Measurements from ENCODE around the gene ADAMTS16. TPM values are rescaled to one million over a fixed set of nuclear protein-coding genes. Genes with fewer than 3 reads are reported as not detected.

The ADAMTS16 gene
- total RNA-seq, 1 experiment from 2014 or later, result 0.28 TPM

DNA sequence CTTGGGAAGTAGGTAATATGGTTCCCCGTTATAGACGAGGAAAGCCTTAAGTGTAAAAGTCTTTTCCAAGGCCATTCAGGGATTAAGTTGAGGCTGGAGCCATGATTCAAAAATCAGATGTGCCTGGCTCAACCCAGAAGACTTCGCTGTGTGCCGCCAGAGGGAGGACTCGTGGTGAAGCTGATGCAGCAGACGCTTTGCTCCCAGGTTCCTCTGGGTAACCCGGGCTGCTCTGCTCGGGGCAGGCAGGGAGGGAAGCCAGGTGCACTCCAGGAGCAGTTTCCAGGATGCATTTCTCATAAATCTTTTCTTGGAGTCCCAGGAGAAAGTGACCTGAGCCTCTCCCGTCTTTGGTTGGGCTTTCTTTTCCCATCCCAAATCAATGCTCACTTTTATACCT, 219.5 kb downstream of the ADAMTS16 start:
- H3K36me3 ChIP-seq (ENCODE audit: insufficient read depth, low read length, poor library complexity, severe bottlenecking), result no peaks in the 10 kb centered on the region
- no peaks in the 10 kb centered on the region for H3K27me3 ChIP-seq (replicated peaks; ENCODE audit: insufficient read depth, low read depth, low read length, poor library complexity)
- no TSS peak for BruUV-seq (replicated peaks)
- ChIA-PET POLR2A (ENCODE audit: low non-redundant PET) (no interaction called here), CTCF (no interaction called here)
- H3K9me3 ChIP-seq (ENCODE audit: low read depth, low read length, poor library complexity, severe bottlenecking), result no peaks in the 10 kb centered on the region
- H3K27ac ChIP-seq (ENCODE audit: low read depth, low read length, poor library complexity, severe bottlenecking), result no peak overlapping the region
- H3K4me1 ChIP-seq (ENCODE audit: insufficient read depth, low read length, poor library complexity, severe bottlenecking), result no peaks in the 10 kb centered on the region
- intact Hi-C loops (cut with micrococcal nuclease; ENCODE audit: unreplicated experiment), result no loop called here
- no peak for DNase-seq (ENCODE audit: low spot score)
- TF ChIP-seq, protein P1, sequence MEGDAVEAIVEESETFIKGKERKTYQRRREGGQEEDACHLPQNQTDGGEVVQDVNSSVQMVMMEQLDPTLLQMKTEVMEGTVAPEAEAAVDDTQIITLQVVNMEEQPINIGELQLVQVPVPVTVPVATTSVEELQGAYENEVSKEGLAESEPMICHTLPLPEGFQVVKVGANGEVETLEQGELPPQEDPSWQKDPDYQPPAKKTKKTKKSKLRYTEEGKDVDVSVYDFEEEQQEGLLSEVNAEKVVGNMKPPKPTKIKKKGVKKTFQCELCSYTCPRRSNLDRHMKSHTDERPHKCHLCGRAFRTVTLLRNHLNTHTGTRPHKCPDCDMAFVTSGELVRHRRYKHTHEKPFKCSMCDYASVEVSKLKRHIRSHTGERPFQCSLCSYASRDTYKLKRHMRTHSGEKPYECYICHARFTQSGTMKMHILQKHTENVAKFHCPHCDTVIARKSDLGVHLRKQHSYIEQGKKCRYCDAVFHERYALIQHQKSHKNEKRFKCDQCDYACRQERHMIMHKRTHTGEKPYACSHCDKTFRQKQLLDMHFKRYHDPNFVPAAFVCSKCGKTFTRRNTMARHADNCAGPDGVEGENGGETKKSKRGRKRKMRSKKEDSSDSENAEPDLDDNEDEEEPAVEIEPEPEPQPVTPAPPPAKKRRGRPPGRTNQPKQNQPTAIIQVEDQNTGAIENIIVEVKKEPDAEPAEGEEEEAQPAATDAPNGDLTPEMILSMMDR (conservative IDR thresholded peaks at IDR 0.05; ENCODE audit: low read depth, low read length), result no peak
- TF ChIP-seq EZH2 (IDR thresholded peaks at IDR 0.05; ENCODE audit: borderline replicate concordance, low read depth, low read length, poor library complexity, severe bottlenecking), result no peak
- no peak overlapping the region for H3K4me3 ChIP-seq (ENCODE audit: low read depth, low read length, poor library complexity, severe bottlenecking)

DNA sequence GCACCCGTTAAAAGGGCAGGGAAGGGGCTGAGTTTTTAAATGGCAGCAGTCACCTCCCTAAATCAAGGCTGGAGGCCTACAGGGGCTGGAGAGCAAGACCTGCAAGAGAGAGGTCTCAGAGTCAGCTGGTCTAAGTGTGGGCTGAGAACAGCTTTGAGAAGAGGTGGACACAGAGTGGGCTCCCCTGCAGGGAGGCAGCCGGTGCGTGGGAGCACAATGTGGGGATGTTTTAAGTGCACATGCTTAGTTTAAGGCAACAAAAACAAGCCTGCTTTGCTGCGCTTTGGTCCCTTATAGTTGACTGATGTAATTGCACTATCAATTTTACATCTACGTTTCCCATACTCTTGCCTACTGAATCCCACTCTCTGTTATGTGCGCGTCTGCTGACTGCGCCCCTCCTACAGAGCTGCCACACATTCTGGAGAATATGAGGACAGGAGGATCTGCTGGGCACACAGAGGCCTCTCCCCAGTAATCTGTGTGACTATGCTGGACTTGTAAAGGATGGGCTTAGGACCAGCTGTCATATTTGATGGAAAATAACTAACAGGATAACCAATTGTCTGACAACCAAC, 220.3 kb downstream of the ADAMTS16 start:
- no peak for DNase-seq (ENCODE audit: low spot score)
- Histone ChIP-seq H3K4me1 (ENCODE audit: insufficient read depth, low read length, poor library complexity, severe bottlenecking) (no peaks in the 10 kb centered on the region), H3K9me3 (ENCODE audit: low read depth, low read length, poor library complexity, severe bottlenecking) (no peaks in the 10 kb centered on the region), H3K4me3 (ENCODE audit: low read depth, low read length, poor library complexity, severe bottlenecking) (no peak overlapping the region), H3K36me3 (ENCODE audit: insufficient read depth, low read length, poor library complexity, severe bottlenecking) (no peaks in the 10 kb centered on the region), H3K27me3 (replicated peaks; ENCODE audit: insufficient read depth, low read depth, low read length, poor library complexity) (no peaks in the 10 kb centered on the region), H3K27ac (ENCODE audit: low read depth, low read length, poor library complexity, severe bottlenecking) (no peak overlapping the region)
- CTCF ChIA-PET, result no interaction called here
- TF ChIP-seq, protein P1 (conservative IDR thresholded peaks at IDR 0.05; ENCODE audit: low read depth, low read length), result no peak
- TF ChIP-seq EZH2 (IDR thresholded peaks at IDR 0.05; ENCODE audit: borderline replicate concordance, low read depth, low read length, poor library complexity, severe bottlenecking), result no peak
- intact Hi-C loops (cut with micrococcal nuclease; ENCODE audit: unreplicated experiment), result no loop called here
- POLR2A ChIA-PET (ENCODE audit: low non-redundant PET), result no interaction called here
- BruUV-seq (replicated peaks), result no TSS peak

DNA sequence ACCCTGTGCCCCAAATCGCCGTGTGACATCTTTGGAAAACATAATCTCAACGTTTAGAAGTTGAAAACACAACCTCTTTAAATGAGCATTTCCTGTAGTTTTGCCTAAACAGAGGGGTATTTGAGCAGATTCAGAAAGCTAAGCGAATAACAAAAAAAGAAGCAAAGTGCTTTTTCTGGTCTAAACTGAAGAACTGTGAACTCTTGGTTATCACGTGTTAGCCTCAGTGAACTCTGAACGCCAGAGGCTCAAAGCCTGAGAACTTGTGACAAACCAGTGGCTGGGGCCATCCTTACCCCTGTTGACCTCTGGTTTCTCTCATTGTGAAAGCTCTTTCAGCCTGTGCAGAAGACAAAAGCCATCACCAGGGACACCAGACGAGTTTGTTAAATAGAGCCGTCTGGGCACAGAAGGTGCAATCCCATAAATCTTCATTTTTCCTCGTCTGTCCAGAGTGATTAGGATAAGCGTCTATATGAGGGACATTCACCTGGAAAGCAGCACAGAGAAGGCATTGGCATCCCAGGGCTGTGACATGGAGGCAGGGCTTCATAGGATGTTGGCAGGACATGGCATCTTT, 220.9 kb downstream of the ADAMTS16 start:
- H3K27me3 ChIP-seq (replicated peaks; ENCODE audit: insufficient read depth, low read depth, low read length, poor library complexity), result no peaks in the 10 kb centered on the region
- no peak overlapping the region for H3K27ac ChIP-seq (ENCODE audit: low read depth, low read length, poor library complexity, severe bottlenecking)
- TF ChIP-seq, protein P1 (conservative IDR thresholded peaks at IDR 0.05; ENCODE audit: low read depth, low read length), result no peak
- no peak for TF ChIP-seq EZH2 (IDR thresholded peaks at IDR 0.05; ENCODE audit: borderline replicate concordance, low read depth, low read length, poor library complexity, severe bottlenecking)
- no peak overlapping the region for H3K4me3 ChIP-seq (ENCODE audit: low read depth, low read length, poor library complexity, severe bottlenecking)
- ChIA-PET POLR2A (ENCODE audit: low non-redundant PET) (no interaction called here), CTCF (no interaction called here)
- intact Hi-C loops (cut with micrococcal nuclease; ENCODE audit: unreplicated experiment), result no loop called here
- BruUV-seq (replicated peaks), result no TSS peak
- no peaks in the 10 kb centered on the region for H3K9me3 ChIP-seq (ENCODE audit: low read depth, low read length, poor library complexity, severe bottlenecking)
- H3K36me3 ChIP-seq (ENCODE audit: insufficient read depth, low read length, poor library complexity, severe bottlenecking), result no peaks in the 10 kb centered on the region
- no peaks in the 10 kb centered on the region for H3K4me1 ChIP-seq (ENCODE audit: insufficient read depth, low read length, poor library complexity, severe bottlenecking)
- DNase-seq (ENCODE audit: low spot score), result no peak
